A673 (cell line): Measurements from ENCODE around the gene EVA1A.

ENCODE experiments used
- CTCF ChIP-seq: fragments of 300-800, 200-600 bp; sonication (generic); conservative IDR thresholded peaks from 2 replicates; pipeline ENCODE4 v1.5.1; 2017; ENCODE audit warnings: low read depth, mild to moderate bottlenecking, antibody characterized with exemption, low read length, moderate library complexity, mixed read lengths
- EZH2 ChIP-seq: fragments of 200-600 bp; sonication (generic); IDR thresholded peaks from 2 replicates; pipeline ENCODE4 v1.6.1; 2017; ENCODE audit warnings: borderline replicate concordance, low read depth, mild to moderate bottlenecking, mixed read lengths, antibody characterized with exemption, low read length; ENCODE audit not compliant: poor library complexity, severe bottlenecking

- TF ChIP-seq CTCF (no peak), EZH2 (no peak)
Measured at GRCh38 chr2:75598589-75599155, 37.9 kb upstream of the EVA1A start.
